ENCODE measurements around the gene PRKAR2A.
"Not testable (repeated sequence)": the region's sequence is repeated elsewhere in the genome, so short reads cannot be mapped to it uniquely, and the experiment has no call there.

GRCh38 chr3:48725185-48725855, 122.4 kb downstream of the PRKAR2A start:
- not testable (repeated sequence) for TF ChIP-seq CTCF (IDR thresholded peaks at IDR 0.05); ZFX (IDR thresholded peaks at IDR 0.05; ENCODE audit: borderline replicate concordance)

Measured in 22Rv1 (cell line).